ENCODE data around the gene RAC2.
"Not testable (repeated sequence)": the region's sequence is repeated elsewhere in the genome, so short reads cannot be mapped to it uniquely, and the experiment has no call there.

RAC2 gene

GRCh38 chr22:37206841-37207821, 36.9 kb downstream of the RAC2 start:
- no peak for DNase-seq (ENCODE audit: low read depth in 2 of 2, low spot score in 1 of 2)

DNA sequence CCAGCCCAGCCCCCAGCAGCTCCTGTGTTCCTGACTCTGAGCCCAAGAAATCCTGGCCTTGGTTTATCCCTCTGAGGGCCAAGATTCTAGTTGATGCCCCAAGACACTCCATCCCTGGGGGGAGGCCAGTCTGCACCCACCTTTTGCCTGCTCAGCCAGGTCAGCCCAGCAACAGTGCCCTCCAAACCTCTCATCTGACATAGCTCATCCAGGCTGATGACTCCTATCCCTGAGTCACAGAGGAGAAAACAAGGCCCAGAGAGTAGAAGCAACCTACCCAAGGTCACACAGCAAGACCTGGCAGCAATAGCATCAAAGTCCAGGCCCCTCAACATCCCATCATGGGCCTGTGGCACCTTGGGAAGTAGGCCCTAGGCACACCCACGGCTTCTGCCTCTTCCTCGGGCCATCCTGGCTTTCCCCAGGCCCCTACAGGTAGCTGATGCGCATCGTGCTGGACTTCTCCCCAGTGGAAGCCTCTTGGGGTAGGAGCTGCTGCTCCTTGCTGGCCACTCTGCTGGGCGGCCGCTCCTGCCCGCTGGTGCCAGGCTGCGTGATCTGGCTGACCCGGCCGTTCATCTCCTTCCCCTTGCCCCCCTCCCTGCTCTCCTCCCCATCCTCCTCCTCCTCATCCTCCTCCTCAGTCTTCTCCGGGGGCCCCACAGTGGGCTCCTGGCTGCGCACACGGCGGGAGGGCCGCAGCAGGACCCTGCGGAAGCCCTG, 37.8 kb downstream of the RAC2 start:
- DNase-seq (ENCODE audit: low read depth in 2 of 2, low spot score in 1 of 2): no peak

DNA sequence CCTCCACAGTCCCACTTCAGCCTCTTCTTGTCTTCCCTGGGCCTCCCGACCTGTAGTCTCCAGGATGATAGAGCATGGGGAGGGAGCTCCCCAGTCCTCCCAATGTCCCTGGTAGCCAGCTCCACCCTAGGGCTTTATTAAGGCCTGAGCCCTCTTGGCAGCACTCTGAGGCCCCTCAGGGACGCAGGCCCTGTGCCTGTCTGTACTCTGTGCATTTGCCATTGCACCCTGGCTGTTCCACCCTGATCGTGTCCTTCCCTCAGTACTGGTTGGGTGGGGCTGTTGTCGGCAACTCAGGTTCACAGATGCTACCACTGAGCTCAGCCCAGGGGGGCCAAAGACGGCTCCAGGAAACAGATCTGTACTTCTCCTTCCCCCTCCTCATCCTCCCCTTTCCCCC, 39.0 kb downstream of the RAC2 start:
- no peak for DNase-seq (ENCODE audit: low read depth in 2 of 2, low spot score in 1 of 2)

DNA sequence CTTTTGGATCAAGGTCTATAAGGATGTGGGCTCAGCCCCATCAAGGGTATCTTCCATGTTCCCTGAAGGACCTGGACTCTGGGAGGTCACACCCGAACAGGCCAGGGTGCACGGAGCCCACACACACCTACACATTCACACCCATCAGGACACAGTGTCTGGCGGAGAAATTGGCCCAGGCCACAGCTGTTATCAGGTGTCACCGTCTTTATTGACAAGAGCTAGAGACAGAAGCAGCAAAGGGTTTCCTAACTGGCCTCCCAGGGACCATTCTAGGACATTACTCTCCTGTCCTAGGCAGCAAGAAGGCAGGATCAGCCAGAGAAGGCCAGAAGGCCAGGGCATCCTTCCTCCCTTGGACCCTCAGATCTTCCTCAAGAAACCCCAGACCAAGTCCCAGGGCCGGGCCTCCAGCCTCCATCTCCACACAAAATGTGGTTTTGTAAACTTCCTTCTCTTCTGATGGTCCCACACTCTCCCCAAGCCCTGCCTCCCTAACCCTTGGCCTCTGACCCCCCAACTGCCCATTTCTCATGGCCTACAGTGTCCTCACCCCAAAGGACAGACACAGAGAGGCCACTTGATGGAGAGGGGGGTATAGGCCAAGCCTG, 39.9 kb downstream of the RAC2 start:
- no peak for DNase-seq (ENCODE audit: low read depth in 2 of 2, low spot score in 1 of 2)

DNA sequence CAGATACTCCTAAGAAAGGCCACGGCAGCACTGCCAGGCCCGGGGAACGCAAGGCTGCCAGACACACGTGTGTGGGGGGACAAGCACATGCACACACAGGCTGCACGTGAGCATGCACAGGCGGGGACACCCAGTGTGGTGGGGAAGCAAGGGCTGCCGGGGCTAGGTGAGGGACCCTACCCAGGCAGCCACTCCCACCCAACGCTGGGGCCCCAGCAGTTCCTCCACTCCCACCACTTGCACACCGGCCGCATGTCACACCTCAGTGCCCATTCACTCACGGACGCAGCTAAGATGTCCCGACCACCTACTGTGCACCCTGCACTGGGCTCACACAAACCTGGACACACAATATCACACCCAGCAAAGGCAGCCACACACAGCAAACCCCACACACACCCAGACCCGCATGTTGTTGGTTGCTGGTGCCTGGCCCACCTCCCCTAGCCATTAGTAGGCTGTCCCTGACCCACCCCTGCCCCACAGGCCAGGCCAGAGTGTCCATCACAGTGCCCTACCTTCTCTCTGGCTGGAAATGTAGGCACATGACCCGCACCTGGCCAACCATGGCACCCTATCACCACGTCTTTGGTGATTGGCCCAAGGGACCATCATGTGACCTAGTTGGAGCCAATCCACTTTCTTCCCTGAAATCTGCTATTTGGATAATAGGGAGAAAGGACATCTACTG, 40.6 kb downstream of the RAC2 start:
- no peak for DNase-seq (ENCODE audit: low read depth in 2 of 2, low spot score in 1 of 2)

GRCh38 chr22:37202716-37203115, 41.4 kb downstream of the RAC2 start:
- DNase-seq (ENCODE audit: low read depth in 2 of 2, low spot score in 1 of 2): no peak

GRCh38 chr22:37202001-37202555, 42.0 kb downstream of the RAC2 start:
- DNase-seq (ENCODE audit: low read depth in 2 of 2, low spot score in 1 of 2): no peak

DNA sequence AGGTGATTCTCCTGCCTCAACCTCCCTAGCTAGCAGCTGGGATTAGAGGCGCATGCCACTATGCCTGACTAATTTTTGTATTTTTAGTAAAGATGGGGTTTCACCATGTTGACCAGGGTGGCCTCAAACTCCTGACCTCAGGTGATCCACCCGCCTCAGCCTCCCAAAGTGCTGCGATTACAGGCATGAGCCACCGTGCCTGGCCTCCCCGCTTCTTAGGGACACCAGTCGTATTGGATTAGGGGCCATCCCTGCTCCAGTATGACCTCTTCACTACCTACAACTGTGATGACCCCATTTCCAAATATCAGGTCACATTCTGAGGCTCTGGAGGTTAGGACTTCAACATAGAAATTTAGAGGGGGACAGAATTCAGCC, 42.6 kb downstream of the RAC2 start:
- not testable (repeated sequence) for DNase-seq (ENCODE audit: low read depth in 2 of 2, low spot score in 1 of 2)

- DNase-seq (ENCODE audit: low read depth in 2 of 2, low spot score in 1 of 2): no peak
Observed at GRCh38 chr22:37199760-37200108, 44.3 kb downstream of the RAC2 start.

GRCh38 chr22:37199103-37199759, 44.8 kb downstream of the RAC2 start:
- peak; percentile 94 to 97 for DNase-seq (ENCODE audit: low read depth in 2 of 2, low spot score in 1 of 2)

GRCh38 chr22:37198258-37199102, 45.6 kb downstream of the RAC2 start:
- peak; percentile 87 to 89 for DNase-seq (ENCODE audit: low read depth in 2 of 2, low spot score in 1 of 2)

- no peak for DNase-seq (ENCODE audit: low read depth in 2 of 2, low spot score in 1 of 2)
Observed at GRCh38 chr22:37197451-37198257, 46.4 kb downstream of the RAC2 start.

DNA sequence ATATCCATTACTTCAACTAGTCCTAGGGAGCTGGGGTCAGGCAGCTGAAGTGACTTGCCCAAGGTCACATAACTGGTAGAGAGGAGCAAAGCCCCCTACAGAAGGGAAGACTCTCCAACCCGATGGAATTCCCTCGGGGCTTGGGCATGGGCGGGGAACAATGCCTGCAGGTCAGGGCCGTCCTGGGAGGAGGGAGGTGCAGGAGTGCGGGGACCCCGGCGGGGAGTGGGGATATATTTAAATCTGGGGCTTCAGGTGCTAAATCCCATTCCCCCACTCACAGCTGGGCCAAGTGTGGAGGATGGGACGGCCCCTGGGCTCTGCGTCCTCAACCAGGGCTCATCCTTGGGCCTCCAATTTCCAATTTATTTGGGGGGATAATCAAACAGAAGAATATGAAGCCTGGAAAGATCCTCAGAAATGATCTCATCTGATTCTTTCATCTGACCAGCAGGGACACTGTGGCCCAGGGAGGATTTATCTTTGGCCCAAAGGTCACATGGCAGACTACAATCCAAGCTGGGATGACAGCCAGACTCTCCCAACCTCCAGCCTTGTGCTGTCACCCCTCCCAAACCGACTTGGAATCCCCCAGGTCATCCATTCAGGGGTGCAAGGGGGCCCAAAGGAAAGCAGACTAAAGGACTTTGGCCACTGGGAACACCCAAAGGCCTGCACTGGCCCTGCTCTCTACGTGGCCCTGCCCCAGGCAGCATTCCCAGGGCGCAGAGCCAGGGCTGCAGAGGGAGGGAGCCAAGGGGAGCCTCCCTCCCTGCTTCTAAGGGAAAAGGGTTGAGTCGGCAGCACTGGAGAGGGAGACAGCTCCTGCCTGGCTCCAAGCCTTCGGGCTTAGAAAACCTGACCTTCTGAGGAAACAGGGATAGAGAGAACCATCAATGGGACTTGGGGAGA, 47.3 kb downstream of the RAC2 start:
- no peak for DNase-seq (ENCODE audit: low read depth in 2 of 2, low spot score in 1 of 2)

- no peak for DNase-seq (ENCODE audit: low read depth in 2 of 2, low spot score in 1 of 2)
Observed at GRCh38 chr22:37195921-37196320, 48.1 kb downstream of the RAC2 start.

- no peak for DNase-seq (ENCODE audit: low read depth in 2 of 2, low spot score in 1 of 2)
Observed at GRCh38 chr22:37194750-37195149, 49.3 kb downstream of the RAC2 start.

- DNase-seq (ENCODE audit: low read depth in 2 of 2, low spot score in 1 of 2): no peak
Observed at GRCh38 chr22:37193629-37194191, 50.4 kb downstream of the RAC2 start.

GRCh38 chr22:37192741-37193140, 51.3 kb downstream of the RAC2 start:
- DNase-seq (ENCODE audit: low read depth in 2 of 2, low spot score in 1 of 2): no peak
